ENCODE results near the gene ATL3.

GRCh38 chr11:63613517-63614135, 57.5 kb downstream of the ATL3 start:
- TF ChIP-seq POLR2A (IDR thresholded peaks at IDR 0.05) (no peak), CTCF (IDR thresholded peaks at IDR 0.05) (no peak), EP300 (IDR thresholded peaks at IDR 0.05) (no peak)
